H9 (cell line): ENCODE measurements around the gene PTCD2. TPM values are rescaled to one million over a fixed set of nuclear protein-coding genes. Genes with fewer than 3 reads are reported as not detected.

ENCODE experiments used
- DNase-seq: peaks from one replicate; pipeline ENCODE4 v3.0.0-alpha.2; 2017
- H2AFZ ChIP-seq: one replicate; pipeline ENCODE4 v1.6.1; 2013; ENCODE audit warnings: mild to moderate bottlenecking, low read length, control low read depth, moderate library complexity
- H2AK5ac ChIP-seq: 2 replicates; pipeline ENCODE4 v1.6.1; 2013; ENCODE audit warnings: low read length, control low read depth, mixed read lengths; ENCODE audit not compliant: insufficient read length
- H2BK120ac ChIP-seq: one replicate; pipeline ENCODE4 v1.6.1; 2013; ENCODE audit warnings: low read depth, mild to moderate bottlenecking, low read length, control low read depth, inconsistent platforms; ENCODE audit not compliant: poor library complexity, severe bottlenecking
- H2BK12ac ChIP-seq: 2 replicates; pipeline ENCODE4 v1.6.1; 2013; ENCODE audit warnings: low read length, control low read depth, mixed read lengths, low read depth; ENCODE audit not compliant: insufficient read length
- H2BK15ac ChIP-seq: 2 replicates; pipeline ENCODE4 v1.6.1; 2013; ENCODE audit warnings: low read depth, low read length, control low read depth
- H2BK20ac ChIP-seq: one replicate; pipeline ENCODE4 v1.6.1; 2013; ENCODE audit warnings: low read depth, mild to moderate bottlenecking, low read length, control low read depth, inconsistent platforms; ENCODE audit not compliant: poor library complexity, severe bottlenecking
- H2BK5ac ChIP-seq: 2 replicates; pipeline ENCODE4 v1.6.1; 2013; ENCODE audit warnings: low read length, control low read depth, mixed read lengths; ENCODE audit not compliant: insufficient read length
- H3K14ac ChIP-seq: 2 replicates; pipeline ENCODE4 v1.6.1; 2013; ENCODE audit warnings: low read length, control low read depth; ENCODE audit not compliant: insufficient read depth
- H3K18ac ChIP-seq: 2 replicates; pipeline ENCODE4 v1.6.1; 2013; ENCODE audit warnings: low read depth, mild to moderate bottlenecking, mixed read lengths, low read length, control low read depth; ENCODE audit not compliant: insufficient read length
- H3K23ac ChIP-seq: 2 replicates; pipeline ENCODE4 v1.6.1; 2013; ENCODE audit warnings: low read length, control low read depth, mixed read lengths, low read depth; ENCODE audit not compliant: insufficient read length
- H3K23me2 ChIP-seq: 2 replicates; pipeline ENCODE4 v1.6.1; 2013; ENCODE audit warnings: low read depth, mild to moderate bottlenecking, mixed read lengths, low read length, control low read depth; ENCODE audit not compliant: insufficient read length, poor library complexity, severe bottlenecking
- H3K27ac ChIP-seq: 2 replicates; pipeline ENCODE4 v1.5.1; 2013; ENCODE audit warnings: low read length, control low read depth, mixed read lengths, low read depth; ENCODE audit not compliant: insufficient read length
- H3K27me3 ChIP-seq: 2 replicates; pipeline ENCODE4 v1.6.1; 2013; ENCODE audit warnings: low read length, control low read depth, inconsistent platforms; ENCODE audit not compliant: insufficient read depth
- H3K4ac ChIP-seq: 2 replicates; pipeline ENCODE4 v1.6.1; 2013; ENCODE audit warnings: low read depth, mild to moderate bottlenecking, control low read depth, inconsistent platforms, low read length, moderate library complexity
- H3K4me1 ChIP-seq: 2 replicates; pipeline ENCODE4 v1.6.1; 2013; ENCODE audit warnings: low read length, control low read depth, inconsistent platforms; ENCODE audit not compliant: insufficient read depth
- H3K4me2 ChIP-seq: 2 replicates; pipeline ENCODE4 v1.6.1; 2013; ENCODE audit warnings: low read length, control low read depth, mixed read lengths; ENCODE audit not compliant: insufficient read length, insufficient read depth
- H3K56ac ChIP-seq: 2 replicates; pipeline ENCODE4 v1.6.1; 2013; ENCODE audit warnings: low read depth, mild to moderate bottlenecking, mixed read lengths, low read length, control low read depth; ENCODE audit not compliant: insufficient read length
- H3K79me1 ChIP-seq: 2 replicates; pipeline ENCODE4 v1.6.1; 2013; ENCODE audit warnings: low read depth, mild to moderate bottlenecking, moderate library complexity, low read length, control low read depth, inconsistent platforms; ENCODE audit not compliant: insufficient read depth, poor library complexity, severe bottlenecking
- H3K79me2 ChIP-seq: 2 replicates; pipeline ENCODE4 v1.6.1; 2013; ENCODE audit warnings: low read length, control low read depth, inconsistent platforms; ENCODE audit not compliant: insufficient read depth
- H3K9ac ChIP-seq: 2 replicates; pipeline ENCODE4 v1.6.1; 2013; ENCODE audit warnings: low read length, control low read depth, mixed read lengths; ENCODE audit not compliant: insufficient read length; ENCODE audit errors: extremely low read depth
- H3K9me3 ChIP-seq: one replicate; pipeline ENCODE4 v1.6.1; 2013; ENCODE audit warnings: low read depth, low read length, inconsistent platforms; ENCODE audit not compliant: control insufficient read depth
- H3T11ph ChIP-seq: one replicate; pipeline ENCODE4 v1.6.1; 2013; ENCODE audit warnings: mild to moderate bottlenecking, low read length, control low read depth, inconsistent platforms
- H4K20me1 ChIP-seq: one replicate; pipeline ENCODE4 v1.6.1; 2013; ENCODE audit not compliant: control insufficient read depth, insufficient read length, insufficient read depth
- H4K5ac ChIP-seq: 2 replicates; pipeline ENCODE4 v1.6.1; 2013; ENCODE audit warnings: low read depth, mild to moderate bottlenecking, mixed read lengths, low read length, control low read depth; ENCODE audit not compliant: insufficient read length
- H4K8ac ChIP-seq: replicated peaks from 2 replicates; pipeline ENCODE4 v1.6.1; 2013; ENCODE audit warnings: low read length, control low read depth, mixed read lengths, low read depth; ENCODE audit not compliant: insufficient read length
- H4K91ac ChIP-seq: 2 replicates; pipeline ENCODE4 v1.6.1; 2013; ENCODE audit warnings: low read depth, mild to moderate bottlenecking, moderate library complexity, mixed read lengths, low read length, control low read depth; ENCODE audit not compliant: insufficient read length
- H3K27ac Mint-ChIP-seq, 3 experiments: 2 replicates in 2 of 3; 3 replicates in 1 of 3; pipeline ENCODE4 v1.8.0; 2020 to 2021; ENCODE audit warnings: mixed read lengths in 3 of 3, mild to moderate bottlenecking in 1 of 3, moderate library complexity in 1 of 3
- H3K27me3 Mint-ChIP-seq: 2 replicates; pipeline ENCODE4 v1.8.0; 2021; ENCODE audit warnings: low read depth, mild to moderate bottlenecking, moderate library complexity, mixed read lengths
- H3K36me3 Mint-ChIP-seq, 3 experiments: 2 replicates in 2 of 3; 3 replicates in 1 of 3; pipeline ENCODE4 v1.8.0; 2020 to 2021; ENCODE audit warnings: low read depth in 3 of 3, mixed read lengths in 3 of 3; ENCODE audit not compliant: insufficient read depth in 1 of 3
- H3K4me1 Mint-ChIP-seq, 2 experiments: 2 replicates each; pipeline ENCODE4 v1.8.0; 2020; ENCODE audit warnings: mixed read lengths in 2 of 2
- H3K4me3 Mint-ChIP-seq, 2 experiments: 2 replicates in 1 of 2; 3 replicates in 1 of 2; pipeline ENCODE4 v1.8.0; 2020 to 2021; ENCODE audit warnings: mild to moderate bottlenecking in 2 of 2, mixed read lengths in 2 of 2, moderate library complexity in 1 of 2
- H3K9me3 Mint-ChIP-seq, 2 experiments: 2 replicates in 1 of 2; 3 replicates in 1 of 2; pipeline ENCODE4 v1.8.0; 2020; ENCODE audit warnings: mild to moderate bottlenecking in 2 of 2, mixed read lengths in 2 of 2, moderate library complexity in 1 of 2
- CTCF ChIP-seq: fragments of 200-600 bp; sonication (generic); conservative IDR thresholded peaks from 3 replicates; pipeline ENCODE4 v1.8.0; 2021; ENCODE audit warnings: antibody characterized with exemption, mild to moderate bottlenecking
- WGBS: extraction: QIAGEN DNeasy Blood & Tissue Kit; methylation state at CpG from one replicate; pipeline ENCODE4 v1.1.7; 2013; ENCODE audit warnings: missing lambda C conversion rate, low lambda C conversion rate, mixed read lengths; ENCODE audit not compliant: insufficient read length; ENCODE audit errors: extremely low coverage; 5-methylcytosine and 5-hydroxymethylcytosine counted together
- total RNA-seq: library from RNA; stranded (reverse); gene quantifications from 2 replicates; pipeline ENCODE4 v1.2.1, GENCODE V29; 2021

PTCD2 gene
- total RNA-seq, 1 experiment from 2014 or later = 12.7 TPM

DNA sequence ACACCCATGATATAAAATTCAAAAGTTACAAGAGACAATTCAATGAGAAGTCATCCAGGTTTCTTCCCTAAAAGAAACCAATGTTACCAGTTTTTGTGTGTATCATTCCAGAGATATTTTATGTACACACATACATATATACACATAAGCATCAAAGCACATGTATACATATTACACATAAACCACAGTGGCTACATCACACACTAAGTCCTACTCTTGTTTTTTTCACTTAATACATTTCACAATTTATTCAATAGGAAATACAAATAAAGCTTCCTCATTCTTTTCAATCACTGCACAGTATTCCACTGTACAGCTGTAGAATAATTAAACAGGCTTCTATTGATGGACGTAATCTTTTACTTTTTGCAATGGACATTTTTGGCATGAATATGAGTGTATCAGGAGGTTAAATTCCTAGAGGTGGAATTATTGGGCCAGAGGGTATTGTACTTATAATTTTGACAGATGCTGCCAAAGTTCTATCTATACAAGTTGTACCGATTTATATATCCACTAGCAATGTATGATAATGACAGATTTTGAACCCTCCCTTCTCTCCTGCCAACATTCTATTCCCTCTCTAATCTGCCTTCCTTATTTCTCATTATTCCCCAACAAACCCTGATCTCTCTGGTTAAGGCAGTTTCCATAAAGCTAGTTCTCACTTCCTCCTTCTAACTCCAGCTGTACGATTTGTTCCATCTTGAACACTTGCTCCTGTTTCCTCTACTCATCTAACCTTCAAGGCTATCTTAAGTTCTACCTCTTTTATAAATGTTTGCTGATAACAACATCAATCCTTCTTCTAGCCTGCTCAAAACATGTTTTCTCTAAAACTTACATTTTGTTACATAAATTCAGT, 35.4 kb upstream of the PTCD2 start:
- no peaks in the 10 kb centered on the region for H3K27me3 Mint-ChIP-seq
- DNase-seq = no peak
- Histone ChIP-seq H3K56ac (no peak overlapping the region), H4K5ac (no peak overlapping the region), H3K4ac (no peak overlapping the region), H3K4me2 (no peak overlapping the region), H3K4me1 (no peaks in the 10 kb centered on the region), H2AFZ (no peak overlapping the region), H3K18ac (no peak overlapping the region), H3K23ac (no peak overlapping the region), H3K14ac (no peak overlapping the region), H2BK120ac (no peak overlapping the region), H3K27me3 (no peaks in the 10 kb centered on the region), H3K27ac (no peak overlapping the region), H2AK5ac (no peak overlapping the region), H2BK20ac (no peak overlapping the region), H3K9me3 (no peaks in the 10 kb centered on the region), H4K8ac (no peak overlapping the region), H3K23me2 (no peaks in the 10 kb centered on the region), H3K79me1 (no peaks in the 10 kb centered on the region), H2BK12ac (no peak overlapping the region), H3T11ph (no peak overlapping the region), H3K79me2 (no peaks in the 10 kb centered on the region), H2BK15ac (no peak overlapping the region), H2BK5ac (no peak overlapping the region), H3K9ac (no peak overlapping the region), H4K91ac (no peak overlapping the region), H4K20me1 (no peaks in the 10 kb centered on the region)
- WGBS = no CpG with 5 or more reads among the region's 3 CpGs
- no peak overlapping the region for H3K27ac Mint-ChIP-seq
- H3K9me3 Mint-ChIP-seq = no peaks in the 10 kb centered on the region
- no peak for TF ChIP-seq CTCF
- H3K4me1 Mint-ChIP-seq = no peaks in the 10 kb centered on the region
- H3K36me3 Mint-ChIP-seq = peaks cover 7 to 23% (median 23%) of the 10 kb centered on the region in 3 experiments
- no peak overlapping the region for H3K4me3 Mint-ChIP-seq
